Head of caudate nucleus (tissue), 42 donors: ENCODE results near the gene C1QTNF8.
"Not testable (repeated sequence)": the region's sequence is repeated elsewhere in the genome, so short reads cannot be mapped to it uniquely, and the experiment has no call there.

Experiments used
- DNase-seq, 42 donors: peaks; one replicate each; pipeline versions ENCODE4 v3.0.0 to v3.0.0-alpha.2; 2020 to 2021; ENCODE audit warnings: mixed read lengths in 7 of 42
- intact Hi-C: fragments of 100-400 bp; cut with DNase I; formaldehyde crosslinking; loops from one replicate; pipeline ENCODE4 v1.15.0; 2022

The C1QTNF8 gene

DNA sequence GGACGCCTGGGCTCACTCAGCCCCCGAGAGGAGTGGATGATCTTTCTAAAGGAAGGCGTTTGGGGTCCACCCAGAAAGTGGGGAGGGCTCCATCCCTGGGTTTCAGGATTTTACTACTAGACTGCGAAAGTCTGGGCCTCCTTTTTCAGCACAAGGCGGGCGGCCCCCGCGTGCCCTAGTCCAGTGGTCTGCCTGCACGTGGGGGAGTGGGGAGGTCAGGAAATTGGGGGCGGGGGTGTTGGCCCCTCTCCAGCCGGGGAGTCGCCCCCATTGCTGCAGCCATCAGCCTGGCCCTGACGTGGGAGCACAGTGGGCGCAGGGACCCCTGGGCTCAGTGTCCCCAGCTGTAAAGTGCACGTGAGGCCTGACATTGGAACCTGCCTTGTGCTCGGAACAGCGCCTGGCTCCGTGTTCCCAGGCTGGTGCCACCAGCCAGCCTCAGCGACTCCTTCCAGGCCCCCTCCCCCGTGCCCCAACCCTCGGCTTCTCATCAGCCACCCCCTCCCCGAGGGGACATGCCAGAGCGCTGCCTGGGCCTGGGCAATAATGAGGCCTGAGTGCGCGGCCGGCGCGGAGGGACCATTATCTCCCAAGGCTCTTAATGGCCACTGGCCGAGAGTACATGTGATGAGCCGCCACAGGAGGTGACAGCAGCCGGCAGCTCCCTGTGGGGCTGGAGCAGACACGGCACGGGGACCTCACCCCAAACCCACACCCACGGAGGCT lies 2.4 kb upstream of the C1QTNF8 start:
- DNase-seq, result peak in 2 of 42 donors; percentile 43 to 51
- intact Hi-C loops, result no loop called here

DNA sequence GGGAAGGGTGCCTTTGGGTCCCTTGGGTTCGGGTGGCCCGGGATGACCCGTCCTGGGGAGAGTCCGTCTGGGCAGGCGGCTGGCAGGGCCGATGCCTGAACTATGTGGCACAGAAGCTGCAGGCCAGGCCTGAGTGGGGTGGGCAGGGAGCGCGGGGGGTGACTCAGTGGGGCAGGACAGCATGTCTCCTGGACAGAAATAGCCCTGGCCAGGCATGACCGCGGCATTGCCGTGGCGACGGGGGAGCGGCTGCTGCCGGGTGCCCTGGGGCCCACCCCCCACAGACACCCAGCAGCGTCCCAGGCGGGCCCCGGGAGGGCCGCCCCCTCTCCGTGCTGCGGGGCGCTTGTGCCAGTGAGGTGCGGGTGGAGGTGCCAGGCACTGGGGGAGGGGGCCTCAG lies 1.8 kb upstream of the C1QTNF8 start:
- intact Hi-C loops, result no loop called here
- DNase-seq, result peak in 16 of 42 donors; percentile 17 to 71 (median 48)

DNA sequence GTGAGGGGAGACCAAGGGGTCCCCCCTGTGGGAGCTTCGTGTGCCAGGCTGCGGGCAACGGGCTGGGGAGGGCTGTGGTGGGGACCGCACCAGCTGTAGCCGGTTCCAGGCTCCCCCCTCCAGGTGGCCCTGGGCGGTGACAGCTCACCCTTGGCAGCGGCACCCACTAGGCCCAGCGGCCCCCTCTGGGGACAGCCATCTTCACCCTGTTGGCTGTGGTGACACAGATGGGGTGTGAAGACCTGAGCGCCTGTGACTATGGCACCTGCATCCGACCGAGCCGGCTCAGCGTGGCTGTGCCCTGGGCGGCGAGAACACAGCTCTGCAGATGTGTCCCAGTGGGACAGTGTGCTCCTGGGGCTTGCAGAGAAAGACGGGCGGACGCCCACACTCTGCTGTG lies 1.1 kb upstream of the C1QTNF8 start:
- no peak for DNase-seq
- intact Hi-C loops, result no loop called here

DNA sequence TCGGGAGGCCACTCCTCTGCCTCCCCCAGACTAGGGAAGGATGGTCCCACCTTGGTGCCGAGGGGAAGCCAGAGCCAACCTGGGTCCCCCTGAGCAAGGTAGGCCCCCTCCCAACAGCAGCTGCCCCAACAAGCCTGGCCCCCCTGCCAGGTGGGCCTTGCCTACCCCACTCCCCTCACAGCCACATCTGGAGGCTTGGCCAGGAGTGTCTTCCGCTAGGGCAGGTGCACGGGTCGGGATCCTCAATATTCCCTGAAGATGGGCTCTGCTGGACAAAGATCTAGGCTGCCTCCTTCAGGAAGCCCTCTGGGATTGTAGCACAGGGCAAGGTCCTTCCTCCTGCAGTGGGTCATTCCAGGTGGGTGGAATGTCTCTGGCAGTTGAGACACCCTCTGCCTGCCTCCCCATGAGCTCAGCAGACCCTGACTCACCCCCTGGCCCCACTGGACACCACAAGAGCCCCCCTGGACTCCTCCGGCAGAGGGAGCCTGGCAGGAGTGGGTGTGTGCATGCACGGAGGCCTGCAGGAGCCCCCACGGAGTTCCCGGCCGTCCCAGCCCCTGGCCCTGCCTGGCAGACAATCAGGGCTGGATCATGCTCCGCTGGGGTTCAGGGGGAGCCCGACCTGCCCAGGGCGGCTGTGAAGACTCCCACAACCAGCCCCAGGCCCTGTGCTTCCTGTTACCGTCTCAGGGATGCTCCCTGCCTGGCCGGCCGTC lies 435 bp downstream of the C1QTNF8 start:
- intact Hi-C loops, result no loop called here
- DNase-seq, result no peak

DNA sequence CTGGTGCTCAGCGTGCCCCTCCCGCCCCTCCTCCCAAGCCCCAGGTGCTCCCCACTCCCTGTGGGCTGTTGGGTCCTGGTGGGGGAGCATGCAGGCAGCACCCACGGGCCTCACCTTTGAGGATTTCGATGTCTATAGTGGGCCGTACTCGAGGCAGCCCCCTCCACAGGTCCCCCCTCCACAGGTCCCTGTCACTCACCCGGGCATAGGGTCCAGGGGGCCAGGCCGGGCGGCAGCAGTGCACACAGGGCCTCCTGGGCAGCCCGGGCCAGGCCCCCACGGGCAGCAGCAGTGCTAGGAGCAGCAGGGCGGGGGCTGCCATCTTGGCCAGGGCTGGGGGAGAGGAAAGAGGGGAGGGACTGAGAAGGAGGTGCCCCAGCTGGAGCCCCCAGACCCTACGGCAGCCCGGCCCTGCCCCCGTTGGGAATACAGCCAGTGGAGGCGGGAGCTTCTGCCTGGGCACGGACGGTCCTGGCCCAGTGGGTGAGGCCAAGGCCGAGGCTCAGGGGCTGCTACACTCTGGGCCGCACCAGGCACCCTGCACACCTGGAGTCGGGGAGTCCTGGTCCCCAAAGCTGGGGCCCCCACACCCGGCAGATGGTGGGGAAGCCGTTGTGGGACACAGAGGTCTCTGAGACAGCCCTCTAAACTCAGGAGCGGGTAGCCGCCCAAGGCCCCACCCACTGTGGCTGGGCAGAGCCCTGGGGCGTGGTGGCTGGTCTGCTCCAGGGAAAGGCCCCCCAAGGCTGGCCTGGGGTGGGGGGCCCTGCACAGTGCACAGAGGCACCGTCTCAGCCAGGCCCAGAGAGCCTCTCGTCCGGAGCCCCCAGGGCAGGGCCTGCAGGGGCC lies 1.2 kb downstream of the C1QTNF8 start:
- intact Hi-C loops, result no loop called here
- no peak for DNase-seq

DNA sequence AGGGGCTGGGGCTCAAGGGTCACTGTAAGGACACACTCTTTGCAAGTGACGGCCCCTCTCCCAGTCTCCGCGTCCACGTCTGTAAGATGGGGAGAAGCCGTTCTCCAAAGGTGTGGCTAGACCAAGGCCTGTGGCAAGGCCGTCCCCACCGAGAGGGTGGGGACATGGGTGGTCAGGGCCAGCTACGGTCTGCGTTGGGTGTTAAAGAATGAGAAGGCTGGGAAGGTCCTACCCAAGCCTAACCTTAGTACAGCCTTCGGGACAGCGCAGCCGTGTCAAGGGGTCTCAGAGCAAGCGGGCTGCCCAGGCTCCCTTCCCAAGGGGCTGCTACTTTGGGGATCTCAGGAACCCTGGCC lies 1.9 kb downstream of the C1QTNF8 start:
- no peak for DNase-seq
- intact Hi-C loops, result no loop called here

DNA sequence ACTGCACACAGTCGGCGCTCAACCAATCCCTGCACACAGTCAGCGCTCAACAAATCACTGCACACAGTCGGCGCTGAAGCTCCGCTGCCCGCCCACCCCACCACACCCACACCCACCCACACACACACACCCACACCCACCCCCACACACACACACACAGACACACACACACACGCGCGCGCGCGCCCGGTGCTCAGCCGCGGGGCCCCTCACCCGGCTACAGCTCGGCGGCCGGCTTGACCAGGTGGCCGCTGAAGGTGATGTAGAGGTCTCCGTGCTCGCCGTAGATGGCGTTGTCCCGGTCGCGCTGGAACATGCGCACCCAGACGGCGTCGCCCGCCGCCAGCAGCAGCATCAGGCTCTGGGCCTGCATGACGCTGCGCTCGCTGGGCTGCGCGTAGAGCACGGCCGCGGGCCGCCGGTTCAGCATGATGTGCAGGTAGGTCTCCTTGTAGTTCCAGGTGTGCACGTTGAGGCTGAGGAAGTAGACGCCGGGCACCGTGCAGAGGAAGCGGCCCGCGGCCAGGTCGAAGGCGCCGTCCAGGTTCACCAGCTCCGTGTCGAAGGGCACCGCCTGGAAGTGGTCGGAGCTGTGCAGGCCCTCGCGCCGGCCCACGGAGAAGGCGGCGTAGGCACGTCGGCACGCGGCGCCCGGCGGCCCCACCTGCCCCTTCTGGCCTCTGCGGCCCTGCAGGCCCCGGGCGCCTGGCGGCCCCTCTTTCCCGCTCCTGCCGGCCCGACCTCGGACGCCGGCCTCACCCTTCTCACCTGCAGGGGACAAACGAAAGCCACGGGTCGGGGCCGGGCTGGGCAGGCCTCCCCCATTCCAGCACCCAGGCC lies 2.5 kb downstream of the C1QTNF8 start:
- DNase-seq, result no peak
- intact Hi-C loops, result no loop called here

DNA sequence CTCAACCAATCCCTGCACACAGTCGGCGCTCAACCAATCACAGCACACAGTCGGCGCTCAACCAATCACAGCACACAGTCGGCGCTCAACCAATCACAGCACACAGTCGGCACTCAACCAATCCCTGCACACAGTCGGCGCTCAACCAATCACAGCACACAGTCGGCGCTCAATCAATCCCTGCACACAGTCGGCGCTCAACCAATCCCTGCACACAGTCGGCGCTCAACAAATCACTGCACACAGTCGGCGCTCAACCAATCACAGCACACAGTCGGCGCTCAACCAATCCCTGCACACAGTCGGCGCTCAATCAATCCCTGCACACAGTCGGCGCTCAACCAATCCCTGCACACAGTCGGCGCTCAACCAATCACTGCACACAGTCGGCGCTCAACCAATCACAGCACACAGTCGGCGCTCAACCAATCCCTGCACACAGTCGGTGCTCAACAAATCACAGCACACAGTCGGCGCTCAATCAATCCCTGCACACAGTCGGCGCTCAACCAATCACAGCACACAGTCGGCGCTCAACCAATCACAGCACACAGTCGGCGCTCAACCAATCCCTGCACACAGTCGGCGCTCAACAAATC lies 3.3 kb downstream of the C1QTNF8 start:
- intact Hi-C loops, DNase-seq: not testable (repeated sequence)

DNA sequence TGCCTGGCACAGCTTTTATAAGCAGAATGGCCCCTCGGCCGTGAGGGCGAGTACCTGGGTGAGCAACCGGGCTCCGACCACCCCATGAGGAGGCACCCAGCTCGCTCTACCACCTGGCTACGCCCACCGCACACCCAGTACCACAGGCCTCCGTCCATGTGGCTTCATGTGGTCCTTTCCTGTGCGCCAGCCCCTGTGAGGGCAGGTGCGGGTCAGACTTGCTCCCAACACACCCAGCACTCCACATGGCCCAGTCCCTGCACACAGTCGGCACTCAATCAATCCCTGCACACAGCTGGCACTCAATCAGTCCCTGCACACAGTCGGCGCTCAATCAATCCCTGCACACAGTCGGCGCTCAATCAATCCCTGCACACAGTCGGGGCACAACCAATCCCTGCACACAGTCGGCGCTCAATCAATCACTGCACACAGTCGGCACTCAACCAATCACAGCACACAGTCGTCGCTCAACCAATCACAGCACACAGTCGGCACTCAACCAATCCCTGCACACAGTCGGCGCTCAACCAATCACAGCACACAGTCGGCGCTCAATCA lies 4.0 kb downstream of the C1QTNF8 start:
- no peak for DNase-seq
- intact Hi-C loops, result no loop called here

DNA sequence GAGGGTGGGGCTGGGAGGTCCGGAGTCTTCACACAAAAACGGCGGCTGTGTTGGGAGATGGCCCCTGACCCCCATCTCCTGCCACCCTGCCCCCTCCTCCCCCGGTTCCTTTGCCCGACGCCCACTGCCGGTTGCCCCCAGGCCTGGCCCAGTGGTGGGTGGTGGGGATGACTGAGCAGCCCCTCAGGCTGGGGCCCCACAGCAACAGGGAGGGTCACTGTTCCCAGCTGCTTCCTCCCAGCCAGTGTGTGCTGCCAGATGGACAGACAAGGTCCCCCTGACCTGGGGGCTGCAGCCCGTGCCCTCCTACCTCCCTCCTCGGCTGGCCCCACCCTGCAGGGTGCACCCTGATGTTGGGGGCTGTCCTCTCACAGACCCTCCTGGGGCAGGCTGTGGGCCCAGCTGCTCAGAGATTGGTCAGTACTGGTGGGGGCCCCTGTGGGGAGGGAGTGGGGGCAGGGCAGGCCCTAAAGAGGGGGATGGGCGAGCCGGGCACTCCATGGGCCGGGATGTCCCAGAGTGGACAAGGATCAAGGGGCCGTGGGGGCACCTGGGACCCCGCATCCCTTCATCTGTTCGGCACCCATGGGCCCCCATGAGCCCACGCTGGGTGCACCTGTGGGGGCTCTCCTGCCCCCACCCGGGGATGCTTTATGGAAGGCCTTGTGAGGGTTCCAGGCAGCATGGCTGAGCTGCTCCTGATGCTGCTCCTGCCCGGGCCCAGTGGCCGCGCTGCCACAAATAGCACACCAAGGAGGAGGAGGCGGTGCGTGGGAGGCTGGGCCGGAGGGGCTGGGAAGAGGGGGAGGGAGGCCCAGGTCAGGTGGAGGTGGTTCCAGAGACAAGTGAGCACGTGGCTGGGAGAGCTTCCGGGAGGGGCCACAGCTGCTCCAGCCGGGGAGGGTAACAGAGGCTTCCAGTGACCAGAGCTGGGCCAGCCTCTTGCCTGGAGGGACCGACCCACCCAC lies 5.1 kb downstream of the C1QTNF8 start:
- no peak for DNase-seq
- intact Hi-C loops, result no loop called here

DNA sequence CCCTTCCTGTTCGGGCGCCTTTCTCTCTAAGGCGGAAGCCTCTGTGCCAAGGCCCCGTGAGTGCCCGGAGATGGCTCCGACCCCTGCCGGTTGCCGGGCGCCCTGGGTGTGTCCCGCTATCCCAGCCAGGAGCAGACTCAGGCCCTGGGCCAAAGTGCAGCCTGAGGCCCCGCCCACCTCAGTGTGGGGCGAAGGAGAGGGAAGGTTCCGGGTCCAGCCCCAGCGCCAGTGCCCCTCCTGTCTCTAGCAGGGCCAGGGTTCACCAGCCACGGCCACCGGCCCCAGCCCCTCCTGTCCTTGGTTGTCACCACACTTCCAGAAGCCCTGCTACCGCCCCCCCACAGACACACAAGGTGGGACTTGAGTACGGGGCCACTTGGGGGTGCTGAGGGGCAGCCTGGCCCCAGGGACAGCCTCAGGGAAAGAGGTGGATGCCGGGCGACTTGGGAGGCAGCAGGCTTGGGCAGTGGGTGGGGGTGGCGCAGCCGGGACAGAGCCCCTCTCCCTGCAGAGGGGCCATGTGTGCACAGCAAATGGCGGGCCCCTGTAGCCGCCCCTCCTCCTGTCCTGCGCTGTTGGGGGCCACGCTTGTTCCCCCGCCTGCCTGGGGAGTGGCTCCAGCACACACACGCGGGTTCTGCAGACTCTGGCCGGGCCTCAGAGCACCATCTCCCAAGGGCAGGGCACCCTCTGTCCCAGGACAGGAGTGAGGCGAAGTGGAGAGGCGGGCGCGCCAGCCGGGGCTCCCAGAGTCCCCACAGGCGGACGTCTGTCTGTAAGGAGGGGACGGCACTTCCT lies 6.0 kb downstream of the C1QTNF8 start:
- DNase-seq, result peak in 7 of 42 donors; percentile 12 to 45 (median 20)

DNA sequence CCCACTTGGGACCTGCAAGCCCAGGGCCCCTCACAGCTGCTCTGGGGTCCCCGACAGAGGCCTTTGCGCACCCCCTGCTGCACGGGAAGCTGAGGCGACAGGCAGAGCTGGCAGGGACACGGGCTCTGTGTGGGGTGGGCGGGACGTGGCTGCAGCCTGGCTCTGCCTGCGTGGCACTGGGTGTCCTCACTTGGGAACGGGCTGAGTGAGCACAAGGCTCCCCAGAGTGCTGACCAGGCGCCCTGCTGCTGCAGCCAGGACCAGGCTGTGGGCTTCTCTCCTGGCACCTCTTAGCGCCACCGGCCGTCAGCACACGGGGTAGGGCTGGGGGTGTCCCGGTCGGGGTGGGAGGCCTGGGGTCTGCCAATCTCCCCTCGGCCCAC lies 6.6 kb downstream of the C1QTNF8 start:
- intact Hi-C loops, result no loop called here
- no peak for DNase-seq

More for the DNA sequence above, 6.0 kb downstream of the C1QTNF8 start:
- intact Hi-C loops, result no loop called here

DNA sequence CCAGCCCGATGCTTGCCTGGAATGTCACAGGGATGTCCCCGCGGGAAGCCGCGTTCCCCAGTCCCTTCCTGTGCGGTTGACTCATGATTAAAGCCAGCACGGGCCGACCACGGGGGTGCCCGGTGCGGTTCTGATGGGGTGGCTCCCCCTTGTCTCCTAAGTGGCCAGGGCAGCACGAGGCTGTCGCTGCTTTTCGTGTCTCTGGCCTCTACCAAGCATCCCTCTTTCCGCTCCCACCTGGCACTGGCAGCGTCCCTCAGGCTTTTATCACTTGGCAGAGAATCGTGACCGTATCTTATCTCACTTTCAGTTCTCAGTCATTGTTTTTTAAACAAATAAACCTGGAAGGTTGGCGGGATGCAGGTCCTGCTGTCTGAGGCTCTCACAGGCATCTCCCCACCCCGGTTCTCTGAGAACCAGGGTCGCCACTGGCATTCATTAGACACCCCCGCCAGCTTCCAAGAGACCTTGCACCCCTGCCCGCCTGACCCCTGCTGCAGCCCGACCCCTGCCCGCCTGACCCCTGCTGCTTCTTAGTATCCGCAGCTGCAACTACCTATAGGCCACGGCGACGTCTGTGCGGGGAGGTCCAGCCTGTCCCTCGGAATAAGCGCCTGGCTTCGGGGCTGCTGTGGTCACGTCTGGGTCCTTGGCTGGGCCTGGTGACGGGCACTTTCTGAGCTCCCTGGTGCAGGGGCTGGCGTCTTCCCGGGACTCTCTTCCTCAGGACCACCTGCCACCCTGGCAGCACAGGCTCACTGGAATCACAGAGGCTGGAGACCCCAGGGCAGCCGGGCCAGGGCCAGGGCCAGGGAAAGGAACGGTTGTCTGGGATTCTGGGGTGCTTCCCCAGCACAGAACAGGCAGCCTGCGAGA lies 7.5 kb downstream of the C1QTNF8 start:
- no peak for DNase-seq
- intact Hi-C loops, result no loop called here

DNA sequence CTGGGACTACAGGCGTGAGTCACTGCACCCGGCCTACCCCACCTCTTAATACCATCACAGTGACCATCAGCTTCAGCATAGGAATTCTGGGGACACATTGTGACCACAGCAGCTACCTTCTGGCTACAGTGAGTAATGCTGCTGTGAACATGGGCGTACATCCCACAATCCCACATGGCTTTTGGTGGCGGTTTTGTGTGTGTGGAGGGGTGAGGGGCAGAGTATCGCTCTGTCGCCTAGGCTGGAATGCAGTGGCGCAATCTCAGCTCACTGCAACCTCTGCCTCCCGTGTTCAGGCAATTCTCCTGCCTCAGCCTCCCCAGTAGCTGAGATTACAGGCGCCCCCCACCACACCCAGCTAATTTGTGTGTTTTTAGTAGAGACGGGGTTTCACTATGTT lies 9.6 kb downstream of the C1QTNF8 start:
- intact Hi-C loops, DNase-seq: not testable (repeated sequence)

DNA sequence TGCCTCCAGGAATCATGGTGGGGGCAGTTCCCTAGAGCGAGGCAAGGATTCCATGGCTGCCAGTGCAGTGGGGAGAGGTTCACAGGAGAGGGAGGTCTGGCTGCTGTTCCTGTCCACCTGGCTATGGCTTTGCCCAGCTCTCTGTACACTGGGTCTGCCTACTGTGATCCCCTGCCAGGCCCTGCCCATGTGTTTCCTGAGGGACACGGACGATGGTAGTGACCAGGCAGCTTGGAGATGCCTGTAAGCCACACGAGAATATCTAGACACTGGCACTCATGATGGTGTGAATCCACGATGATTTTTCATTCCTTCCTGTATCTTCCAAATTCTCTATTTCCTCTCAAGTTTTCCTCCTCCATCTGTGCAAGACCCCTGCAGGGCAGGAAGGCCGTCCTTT lies 11.1 kb downstream of the C1QTNF8 start:
- intact Hi-C loops, result no loop called here
- DNase-seq, result no peak
